Astrocyte of the spinal cord (primary cell): Measurements from ENCODE around the gene DNAH10.

Source experiments
- DNase-seq: peaks from one replicate; pipeline ENCODE4 v3.0.0; 2011; ENCODE audit warnings: low read depth, low spot score
- H3K4me3 ChIP-seq: 2 replicates; pipeline ENCODE4 v1.5.1; 2011; ENCODE audit warnings: low read depth, mild to moderate bottlenecking, low read length, moderate library complexity
- CTCF ChIP-seq: IDR thresholded peaks from 2 replicates; pipeline ENCODE4 v1.5.1; 2012; ENCODE audit warnings: low read depth, mild to moderate bottlenecking, low read length, inconsistent platforms
- in situ Hi-C: cut with HindIII; loops from 2 replicates; pipeline ENCODE4 v1.10.0; 2017; ENCODE audit warnings: low sequenced_read_pairs

Gene DNAH10

GRCh38 chr12:123720141-123720814 is 41.8 kb upstream of the DNAH10 start:
- DNase-seq = no peak
- in situ Hi-C loops = no loop called here
- no peak overlapping the region for H3K4me3 ChIP-seq
- TF ChIP-seq CTCF = no peak

- no peak for DNase-seq
- in situ Hi-C loops = no loop called here
- TF ChIP-seq CTCF = no peak
- H3K4me3 ChIP-seq = no peak overlapping the region
These were observed 40.9 kb upstream of the DNAH10 start for GRCh38 chr12:123721245-123721644.

GRCh38 chr12:123723011-123723410 is 39.1 kb upstream of the DNAH10 start:
- in situ Hi-C loops = no loop called here
- DNase-seq = no peak
- no peak for TF ChIP-seq CTCF
- no peak overlapping the region for H3K4me3 ChIP-seq

GRCh38 chr12:123723765-123724164 is 38.3 kb upstream of the DNAH10 start:
- H3K4me3 ChIP-seq = no peak overlapping the region
- in situ Hi-C loops = no loop called here
- DNase-seq = no peak
- no peak for TF ChIP-seq CTCF

DNA sequence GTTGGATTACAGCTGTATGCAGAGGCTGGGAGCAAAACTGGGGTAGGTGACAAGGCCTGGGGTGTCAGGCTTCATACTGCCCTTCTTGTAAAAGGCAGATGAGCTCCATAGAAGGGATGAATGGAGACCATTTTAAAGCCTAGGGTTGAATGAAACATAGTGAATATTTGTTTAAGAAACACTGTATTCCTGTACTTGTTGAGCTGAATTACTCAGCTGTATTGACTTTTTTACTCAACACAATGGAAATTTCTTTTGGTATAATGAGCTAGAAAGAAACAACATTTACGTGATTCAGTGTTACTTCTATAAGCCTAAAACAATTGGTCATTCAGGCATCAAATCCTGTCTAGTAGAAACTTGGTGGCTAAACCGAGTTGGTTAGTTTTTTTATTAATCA is 35.9 kb upstream of the DNAH10 start:
- DNase-seq = no peak
- H3K4me3 ChIP-seq = no peak overlapping the region
- no peak for TF ChIP-seq CTCF
- in situ Hi-C loops = no loop called here

GRCh38 chr12:123726962-123727361 is 35.1 kb upstream of the DNAH10 start:
- no peak for TF ChIP-seq CTCF
- in situ Hi-C loops = no loop called here
- DNase-seq = no peak
- no peak overlapping the region for H3K4me3 ChIP-seq
